PC-3 (cell line): ENCODE measurements around the gene SUGCT. TPM values are rescaled to one million over a fixed set of nuclear protein-coding genes. Genes with fewer than 3 reads are reported as not detected.

Source experiments
- ATAC-seq: fragments of 200-7000 bp; cut with Tn5 transposase; 2 replicates; pipeline ENCODE4 v1.9.1; 2020; ENCODE audit warnings: mild to moderate bottlenecking, moderate library complexity
- BruUV-seq: library from RNA; stranded (reverse); fragments of 400-500 nt; replicated peaks from 2 replicates; lab custom pipeline; 2021; lab: Mats Ljungman, UMichigan
- CTCF ChIA-PET: fragments of 300-600 bp; sonication (Branson Sonifier 250); formaldehyde crosslinking; loops from one replicate; lab custom pipeline; 2022; ENCODE audit warnings: antibody characterized with exemption; lab: Charles Lee
- POLR2A ChIA-PET: fragments of 300-600 bp; sonication (Branson Sonifier 250); formaldehyde crosslinking; loops from one replicate; lab custom pipeline; 2022; ENCODE audit warnings: antibody characterized with exemption; ENCODE audit not compliant: unreplicated experiment; lab: Charles Lee
- DNase-seq: peaks from one replicate; pipeline ENCODE4 v3.0.0-alpha.2; 2015
- H2AFZ ChIP-seq: fragments of 300-600 bp; sonication (generic); 2 replicates; pipeline ENCODE4 v1.6.0; 2016; ENCODE audit warnings: antibody characterized with exemption, low read length
- H3F3A ChIP-seq: fragments of 300-600 bp; sonication (generic); one replicate; pipeline ENCODE4 v1.6.0; 2017; ENCODE audit warnings: antibody characterized with exemption, low read length, control low read depth, mild to moderate bottlenecking; ENCODE audit not compliant: unreplicated experiment
- H3K27ac ChIP-seq: fragments of 300-600 bp; sonication (generic); 2 replicates; pipeline ENCODE4 v1.5.1; 2016; ENCODE audit warnings: mild to moderate bottlenecking, low read length
- H3K27me3 ChIP-seq: fragments of 300-600 bp; sonication (generic); 2 replicates; pipeline ENCODE4 v1.6.1; 2016; ENCODE audit warnings: low read length, mixed read lengths
- H3K36me3 ChIP-seq: fragments of 300-600 bp; sonication (generic); 2 replicates; pipeline ENCODE4 v1.6.1; 2016; ENCODE audit warnings: low read depth, mixed run types, low read length, mixed read lengths
- H3K4me1 ChIP-seq: fragments of 300-600 bp; sonication (generic); 2 replicates; pipeline ENCODE4 v1.5.1; 2016; ENCODE audit warnings: low read length; ENCODE audit not compliant: insufficient read depth
- H3K4me2 ChIP-seq: fragments of 300-600 bp; sonication (generic); 2 replicates; pipeline ENCODE4 v1.6.0; 2016; ENCODE audit warnings: low read length
- H3K4me3 ChIP-seq: fragments of 300-600 bp; sonication (generic); 2 replicates; pipeline ENCODE4 v1.5.1; 2016; ENCODE audit warnings: mild to moderate bottlenecking, low read length, mixed read lengths
- H3K79me2 ChIP-seq: fragments of 300-600 bp; sonication (generic); 2 replicates; pipeline ENCODE4 v1.6.1; 2017; ENCODE audit warnings: low read length, mixed read lengths
- H3K9ac ChIP-seq: fragments of 300-600 bp; sonication (generic); 2 replicates; pipeline ENCODE4 v1.6.0; 2016; ENCODE audit warnings: mild to moderate bottlenecking, low read length
- H3K9me2 ChIP-seq: fragments of 300-600 bp; sonication (generic); replicated peaks from 2 replicates; pipeline ENCODE4 v1.6.1; 2016; ENCODE audit warnings: mixed run types, low read length, mixed read lengths
- H3K9me3 ChIP-seq: fragments of 300-600 bp; sonication (generic); 2 replicates; pipeline ENCODE4 v1.6.1; 2016; ENCODE audit warnings: low read length, mixed read lengths
- H4K20me1 ChIP-seq: fragments of 300-600 bp; sonication (generic); 2 replicates; pipeline ENCODE4 v1.6.1; 2016; ENCODE audit warnings: low read length, mixed read lengths
- CTCF ChIP-seq: fragments of 300-600 bp; sonication (generic); conservative IDR thresholded peaks from 2 replicates; pipeline ENCODE4 v1.5.1; 2017; ENCODE audit warnings: antibody characterized with exemption, low read depth, mild to moderate bottlenecking, low read length
- EZH2 ChIP-seq: fragments of 300-600 bp; sonication (generic); IDR thresholded peaks from one replicate; pipeline ENCODE4 v1.6.1; 2017; ENCODE audit warnings: antibody characterized with exemption, mild to moderate bottlenecking, low read length; ENCODE audit not compliant: unreplicated experiment
- EZH2phosphoT487 ChIP-seq: fragments of 300-600 bp; sonication (generic); IDR thresholded peaks from 2 replicates; pipeline ENCODE4 v1.6.1; 2018; ENCODE audit warnings: mild to moderate bottlenecking, antibody characterized with exemption, low read length, borderline replicate concordance
- intact Hi-C: fragments of 100-400 bp; cut with micrococcal nuclease; formaldehyde crosslinking; loops from 2 replicates; pipeline ENCODE4 v1.9.0; 2023
- total RNA-seq: library from RNA; depleted of rRNA; stranded (reverse); fragments of >200 nt; gene quantifications from 2 replicates; pipeline ENCODE4 v1.2.3, GENCODE V29; 2014

SUGCT gene
- total RNA-seq, 1 experiment from 2014 or later = 2.9 TPM

GRCh38 chr7:40715053-40715430 lies 580.2 kb downstream of the SUGCT start:
- no peak overlapping the region for H3K9ac ChIP-seq
- H3K79me2 ChIP-seq = no peaks in the 10 kb centered on the region
- no peaks in the 10 kb centered on the region for H3F3A ChIP-seq
- H3K27ac ChIP-seq = no peak overlapping the region
- H4K20me1 ChIP-seq = no peaks in the 10 kb centered on the region
- ATAC-seq = no peak
- no peaks in the 10 kb centered on the region for H3K9me2 ChIP-seq
- no TSS peak for BruUV-seq
- H3K36me3 ChIP-seq = no peaks in the 10 kb centered on the region
- H2AFZ ChIP-seq = no peak overlapping the region
- TF ChIP-seq EZH2phosphoT487 (no peak), CTCF (no peak), EZH2 (no peak)
- ChIA-PET CTCF (no interaction called here), POLR2A (no interaction called here)
- H3K4me2 ChIP-seq = no peak overlapping the region
- no peaks in the 10 kb centered on the region for H3K9me3 ChIP-seq
- intact Hi-C loops = no loop called here
- no peak for DNase-seq
- peaks cover 6% of the 10 kb centered on the region for H3K4me1 ChIP-seq
- no peak overlapping the region for H3K4me3 ChIP-seq
- no peaks in the 10 kb centered on the region for H3K27me3 ChIP-seq

GRCh38 chr7:40716052-40716451 lies 581.2 kb downstream of the SUGCT start:
- H3K9ac ChIP-seq = no peak overlapping the region
- no TSS peak for BruUV-seq
- no peaks in the 10 kb centered on the region for H3K9me3 ChIP-seq
- TF ChIP-seq CTCF (no peak), EZH2phosphoT487 (no peak), EZH2 (no peak)
- CTCF ChIA-PET = no interaction called here
- no peak overlapping the region for H3K4me2 ChIP-seq
- no peak overlapping the region for H3K4me3 ChIP-seq
- H3K36me3 ChIP-seq = no peaks in the 10 kb centered on the region
- H3K79me2 ChIP-seq = no peaks in the 10 kb centered on the region
- ATAC-seq (no peak), DNase-seq (no peak)
- no peaks in the 10 kb centered on the region for H3K27me3 ChIP-seq
- POLR2A ChIA-PET = no interaction called here
- intact Hi-C loops = no loop called here
- H3K9me2 ChIP-seq = no peaks in the 10 kb centered on the region
- H2AFZ ChIP-seq = no peak overlapping the region
- H3K27ac ChIP-seq = no peak overlapping the region
- peaks cover 6% of the 10 kb centered on the region for H3K4me1 ChIP-seq
- H3F3A ChIP-seq = no peaks in the 10 kb centered on the region
- no peaks in the 10 kb centered on the region for H4K20me1 ChIP-seq

GRCh38 chr7:40717242-40717641 lies 582.4 kb downstream of the SUGCT start:
- H4K20me1 ChIP-seq = no peaks in the 10 kb centered on the region
- peak overlapping the region; percentile 85 for H2AFZ ChIP-seq
- H3K4me3 ChIP-seq = peak overlapping the region; percentile 61
- H3K79me2 ChIP-seq = no peaks in the 10 kb centered on the region
- BruUV-seq = no TSS peak
- H3K9me2 ChIP-seq = no peaks in the 10 kb centered on the region
- TF ChIP-seq EZH2 (no peak), EZH2phosphoT487 (no peak), CTCF (no peak)
- no peaks in the 10 kb centered on the region for H3K9me3 ChIP-seq
- ATAC-seq (peak; percentile 99), DNase-seq (peak; percentile 86)
- H3K9ac ChIP-seq = peak overlapping the region; percentile 42; the same call in 1 of the 2 replicates
- H3F3A ChIP-seq = no peaks in the 10 kb centered on the region
- H3K27me3 ChIP-seq = no peaks in the 10 kb centered on the region
- peak overlapping the region; percentile 85 for H3K4me2 ChIP-seq
- POLR2A ChIA-PET = interaction anchor here (0.6 to 1.0 kb wide), 3 partner anchors 38 to 505 kb away, joined by 3 to 8 read pairs (median 3); no protein-coding TSS in a partner anchor
- H3K4me1 ChIP-seq = peaks cover 6% of the 10 kb centered on the region
- intact Hi-C loops = no loop called here
- 0 out of 2 replicates have a peak overlapping the region, but pooled peaks have one; percentile 7 for H3K27ac ChIP-seq
- no peaks in the 10 kb centered on the region for H3K36me3 ChIP-seq
- CTCF ChIA-PET = no interaction called here
